ENCODE results near the gene EDN2.

The EDN2 gene

GRCh38 chr1:41479000-41479807 lies 5.3 kb downstream of the EDN2 start:
- Histone ChIP-seq H3K4me3 (no peak overlapping the region), H3K27ac (peak overlapping the region in 1 of 2 donors; percentile 14)
- no peak for DNase-seq (ENCODE audit: low spot score)
- TF ChIP-seq CTCF (IDR thresholded peaks at IDR 0.05), result no peak

GRCh38 chr1:41478118-41478748 lies 6.2 kb downstream of the EDN2 start:
- DNase-seq (ENCODE audit: low spot score), result no peak
- no peak overlapping the region for H3K4me3 ChIP-seq
- no peak overlapping the region for H3K27ac ChIP-seq
- TF ChIP-seq CTCF (IDR thresholded peaks at IDR 0.05), result no peak

- DNase-seq (ENCODE audit: low spot score), result no peak
- Histone ChIP-seq H3K4me3 (no peak overlapping the region), H3K27ac (no peak overlapping the region)
- TF ChIP-seq CTCF (IDR thresholded peaks at IDR 0.05), result no peak
Observed at GRCh38 chr1:41476807-41477361, 7.6 kb downstream of the EDN2 start.

GRCh38 chr1:41475859-41476567 lies 8.5 kb downstream of the EDN2 start:
- Histone ChIP-seq H3K27ac (peak overlapping the region; percentile 58 to 92), H3K4me3 (no peak overlapping the region)
- no peak for TF ChIP-seq CTCF (IDR thresholded peaks at IDR 0.05)
- no peak for DNase-seq (ENCODE audit: low spot score)

- no peak for TF ChIP-seq CTCF (IDR thresholded peaks at IDR 0.05)
- H3K27ac ChIP-seq, result peak overlapping the region; percentile 58 to 92
- no peak for DNase-seq (ENCODE audit: low spot score)
- no peak overlapping the region for H3K4me3 ChIP-seq
Observed at GRCh38 chr1:41475346-41475745, 9.1 kb downstream of the EDN2 start.

- Histone ChIP-seq H3K4me3 (no peak overlapping the region), H3K27ac (peak overlapping the region; percentile 58 to 92)
- DNase-seq (ENCODE audit: low spot score), result no peak
- no peak for TF ChIP-seq CTCF (IDR thresholded peaks at IDR 0.05)
Observed at GRCh38 chr1:41474490-41475271, 9.8 kb downstream of the EDN2 start.

Data from coronary artery (tissue), 2 donors.